Activated CD8-positive, alpha-beta memory T cell treated with anti-CD3 and anti-CD28 coated beads for 36 hours (primary cell): ENCODE measurements around the gene FHL2. TPM values are rescaled to one million over a fixed set of nuclear protein-coding genes. Genes with fewer than 3 reads are reported as not detected.

ENCODE experiments used
- CTCF ChIA-PET: fragments of 350-600 bp; sonication (Branson Sonifier 250); formaldehyde crosslinking; loops from one replicate; lab custom pipeline; 2021; ENCODE audit warnings: antibody characterized with exemption; lab: Charles Lee
- POLR2A ChIA-PET: fragments of 350-600 bp; sonication (Branson Sonifier 250); formaldehyde crosslinking; loops from one replicate; lab custom pipeline; 2021; ENCODE audit warnings: antibody characterized with exemption; lab: Charles Lee
- total RNA-seq, 2 experiments: library from RNA; stranded (reverse); gene quantifications; one replicate each; pipeline ENCODE4 v1.2.3, GENCODE V29; 2021

The FHL2 gene
- total RNA-seq, 2 experiments from 2014 or later, result 2.5 to 2.8 TPM

GRCh38 chr2:105369777-105370690, 28.8 kb downstream of the FHL2 start:
- CTCF ChIA-PET, result interaction anchor here (0.7 to 1.9 kb wide), 5 partner anchors 41 to 177 kb away, joined by 3 to 9 read pairs (median 4); no protein-coding TSS in a partner anchor
- POLR2A ChIA-PET, result no interaction called here

- CTCF ChIA-PET, result interaction anchor here (0.8 to 1.9 kb wide), 5 partner anchors 26 to 178 kb away, joined by 3 to 9 read pairs (median 4); no protein-coding TSS in a partner anchor
Observed at GRCh38 chr2:105368759-105369408, 30.0 kb downstream of the FHL2 start.

GRCh38 chr2:105365206-105365605, 33.6 kb downstream of the FHL2 start:
- ChIA-PET POLR2A (no interaction called here), CTCF (interaction anchor here (0.7 kb wide), 2 partner anchors 21 to 213 kb away, joined by 3 read pairs; no protein-coding TSS in a partner anchor)

More at GRCh38 chr2:105368759-105369408, 30.0 kb downstream of the FHL2 start:
- POLR2A ChIA-PET, result no interaction called here

DNA sequence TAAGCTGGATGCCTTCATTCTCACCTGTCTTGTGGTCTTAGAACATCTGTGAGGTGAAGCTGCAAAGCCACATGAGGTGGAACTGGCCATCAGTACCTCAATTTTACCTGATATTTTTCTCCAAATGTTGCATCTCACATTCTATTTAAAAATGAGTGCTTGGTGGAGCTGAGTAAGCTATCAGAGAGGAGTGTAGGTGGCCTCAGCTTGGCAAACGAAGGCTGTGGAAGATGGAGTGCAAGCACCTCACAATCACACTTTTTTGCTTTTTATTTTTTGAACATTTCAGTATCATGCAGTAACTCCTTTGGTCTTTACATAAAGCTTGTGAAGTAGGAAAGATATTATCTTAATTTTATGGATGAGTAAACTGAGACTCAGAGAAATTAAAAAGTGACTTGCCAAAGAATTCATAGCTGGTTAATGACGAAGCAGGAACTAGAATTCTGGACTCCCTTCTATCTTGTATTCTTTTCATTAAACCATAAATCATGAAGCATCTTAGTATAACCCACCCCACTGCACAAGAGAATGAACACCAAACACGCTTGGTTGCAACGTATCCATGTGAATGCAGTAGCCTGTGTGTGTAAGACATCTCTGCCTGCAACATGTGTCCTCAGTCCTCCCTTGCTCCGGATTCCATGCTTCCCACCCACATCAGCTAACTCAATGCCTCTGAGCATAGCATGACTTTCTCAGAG, 34.3 kb downstream of the FHL2 start:
- ChIA-PET POLR2A (no interaction called here), CTCF (interaction anchor here (0.7 kb wide), 1 partner anchor 20 kb away, joined by 3 read pairs; no protein-coding TSS in a partner anchor)

DNA sequence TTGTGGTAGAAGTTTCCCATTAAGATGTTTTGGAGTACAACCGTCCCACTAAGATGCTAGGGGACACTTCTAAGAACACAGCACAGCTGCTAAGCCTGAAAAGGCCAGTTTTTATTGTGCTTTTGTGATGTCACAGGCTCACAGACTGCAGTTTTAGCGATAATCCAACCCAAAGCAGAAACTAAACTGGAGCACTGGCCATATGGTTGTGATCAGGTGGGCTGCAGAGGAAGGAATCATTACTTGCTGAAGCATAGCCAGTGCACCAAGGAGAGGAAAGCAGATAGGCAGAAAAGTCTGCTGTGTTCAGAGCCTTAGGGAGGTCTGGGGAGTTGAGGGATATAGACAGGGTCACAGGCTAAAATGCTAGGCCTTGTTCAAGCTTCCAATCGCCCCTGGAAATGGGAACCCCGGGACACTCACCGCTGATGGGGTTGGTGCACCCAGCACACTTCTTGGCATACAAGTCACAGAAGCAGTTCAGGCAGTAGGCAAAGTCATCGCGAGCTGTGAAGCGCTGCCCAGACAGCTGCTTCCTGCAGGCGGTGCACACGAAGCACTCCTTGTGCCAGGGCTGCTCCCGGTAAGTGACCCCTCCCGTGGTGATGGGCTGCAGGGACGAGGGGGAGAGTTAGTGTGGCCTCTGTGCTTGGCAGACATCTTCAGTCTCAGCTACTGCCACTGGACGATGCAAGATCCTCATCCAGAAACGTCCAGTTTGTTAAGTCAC, 35.8 kb downstream of the FHL2 start:
- CTCF ChIA-PET, result no interaction called here
- POLR2A ChIA-PET, result no interaction called here

GRCh38 chr2:105361102-105361889, 37.6 kb downstream of the FHL2 start:
- ChIA-PET CTCF (interaction anchor here (0.6 kb wide), 1 partner anchor 65 kb away, joined by 3 read pairs; no protein-coding TSS in a partner anchor), POLR2A (no interaction called here)

DNA sequence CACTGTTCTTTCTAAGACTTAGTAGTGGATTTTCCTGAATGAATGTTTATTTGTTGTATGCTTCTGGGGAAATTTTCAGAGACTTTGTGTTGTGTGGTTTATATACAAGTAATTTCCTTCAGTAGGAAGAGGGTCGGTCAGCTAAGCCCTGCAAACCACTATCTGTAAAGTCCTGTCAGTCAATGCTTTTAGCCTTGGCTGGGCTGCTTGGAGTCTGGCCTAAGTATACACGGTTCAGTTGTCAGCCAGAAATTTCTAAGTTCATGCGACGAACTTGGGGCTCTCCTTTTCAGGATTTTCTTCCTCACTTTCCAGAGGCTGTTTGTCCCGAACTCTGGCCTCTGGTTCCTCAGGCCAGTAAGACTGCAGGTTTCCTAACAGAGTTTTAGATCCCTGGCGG, 40.3 kb downstream of the FHL2 start:
- ChIA-PET CTCF (interaction anchor here (0.5 kb wide), 1 partner anchor 120 kb away, joined by 4 read pairs; no protein-coding TSS in a partner anchor), POLR2A (no interaction called here)

GRCh38 chr2:105357122-105357521, 41.7 kb downstream of the FHL2 start:
- POLR2A ChIA-PET, result no interaction called here

DNA sequence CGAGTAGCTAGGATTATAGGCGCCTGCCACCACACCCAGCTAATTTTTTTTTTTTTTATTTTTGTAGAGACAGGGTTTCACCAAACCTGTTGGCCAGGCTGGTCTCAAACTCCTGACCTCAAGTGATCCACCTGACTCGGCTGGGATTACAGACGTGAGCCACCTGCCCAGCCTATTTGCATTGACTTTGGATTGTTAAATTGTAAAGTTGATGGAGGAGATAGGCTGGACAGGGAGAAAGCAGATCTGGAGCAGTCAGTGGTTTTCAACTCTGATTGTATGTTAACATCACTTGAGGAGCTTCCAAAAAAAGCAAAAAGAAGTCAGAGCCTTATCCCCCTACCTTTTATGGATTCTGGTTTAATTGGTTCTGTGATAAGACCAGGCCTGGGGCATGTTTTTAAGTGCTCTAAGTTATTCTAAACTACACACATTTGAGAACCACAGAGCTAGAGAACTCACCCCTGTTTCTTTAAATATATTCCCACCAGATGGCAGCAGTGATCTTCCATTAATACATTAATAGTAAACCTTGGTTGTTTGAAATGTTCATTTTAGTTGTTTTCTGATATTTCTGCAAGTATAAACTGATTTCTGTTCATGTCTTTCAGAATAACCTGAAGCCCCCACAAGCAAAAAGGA, 54.0 kb downstream of the FHL2 start:
- ChIA-PET CTCF (interaction anchor here (0.6 to 1.5 kb wide), 3 partner anchors 15 to 177 kb away, joined by 3 to 5 read pairs (median 3); no protein-coding TSS in a partner anchor), POLR2A (no interaction called here)

More at GRCh38 chr2:105357122-105357521, 41.7 kb downstream of the FHL2 start:
- CTCF ChIA-PET, result no interaction called here

DNA sequence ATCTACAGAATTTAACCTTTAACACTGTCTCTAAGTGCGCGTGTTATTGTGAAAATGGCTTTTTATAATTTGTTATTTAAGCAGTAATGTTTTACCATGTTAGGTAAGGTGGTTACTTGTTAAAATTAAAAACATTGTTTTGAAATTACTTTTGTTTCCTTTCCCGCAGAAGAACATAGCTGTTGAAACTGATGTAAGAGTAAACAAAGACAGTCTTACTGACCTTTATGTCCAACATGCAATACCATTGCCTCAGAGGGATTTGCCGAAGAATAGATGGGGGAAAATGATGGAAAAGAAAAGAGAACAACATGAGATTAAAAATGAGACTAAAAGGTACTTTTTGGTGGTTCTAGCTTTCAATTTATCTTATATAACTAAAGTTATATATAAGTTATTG, 59.4 kb downstream of the FHL2 start:
- ChIA-PET CTCF (interaction anchor here (1.0 kb wide), 1 partner anchor 9 kb away, joined by 4 read pairs; no protein-coding TSS in a partner anchor), POLR2A (no interaction called here)

DNA sequence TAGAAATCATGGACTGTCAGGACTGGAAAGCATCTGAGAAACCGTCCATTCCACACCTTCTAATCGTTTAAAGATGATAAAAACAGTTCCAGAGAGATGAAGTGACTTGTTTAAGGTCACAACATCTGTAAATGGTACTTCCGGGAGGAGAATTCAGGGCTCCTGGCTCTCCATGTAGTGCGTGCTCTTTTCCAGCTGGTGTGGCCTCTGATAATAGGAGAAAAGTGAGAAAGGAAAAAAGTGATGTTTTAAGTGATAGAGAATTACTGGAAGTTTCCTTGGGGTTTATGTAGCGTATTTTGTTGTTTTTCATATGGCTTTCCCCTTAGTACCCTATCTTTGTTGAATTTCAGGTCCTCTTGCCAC, 60.8 kb downstream of the FHL2 start:
- POLR2A ChIA-PET, result interaction anchor here (1.4 to 2.5 kb wide), 2 partner anchors 9 to 406 kb away, joined by 3 to 12 read pairs; partner anchors contain the start of gene TGFBRAP1
- CTCF ChIA-PET, result no interaction called here

DNA sequence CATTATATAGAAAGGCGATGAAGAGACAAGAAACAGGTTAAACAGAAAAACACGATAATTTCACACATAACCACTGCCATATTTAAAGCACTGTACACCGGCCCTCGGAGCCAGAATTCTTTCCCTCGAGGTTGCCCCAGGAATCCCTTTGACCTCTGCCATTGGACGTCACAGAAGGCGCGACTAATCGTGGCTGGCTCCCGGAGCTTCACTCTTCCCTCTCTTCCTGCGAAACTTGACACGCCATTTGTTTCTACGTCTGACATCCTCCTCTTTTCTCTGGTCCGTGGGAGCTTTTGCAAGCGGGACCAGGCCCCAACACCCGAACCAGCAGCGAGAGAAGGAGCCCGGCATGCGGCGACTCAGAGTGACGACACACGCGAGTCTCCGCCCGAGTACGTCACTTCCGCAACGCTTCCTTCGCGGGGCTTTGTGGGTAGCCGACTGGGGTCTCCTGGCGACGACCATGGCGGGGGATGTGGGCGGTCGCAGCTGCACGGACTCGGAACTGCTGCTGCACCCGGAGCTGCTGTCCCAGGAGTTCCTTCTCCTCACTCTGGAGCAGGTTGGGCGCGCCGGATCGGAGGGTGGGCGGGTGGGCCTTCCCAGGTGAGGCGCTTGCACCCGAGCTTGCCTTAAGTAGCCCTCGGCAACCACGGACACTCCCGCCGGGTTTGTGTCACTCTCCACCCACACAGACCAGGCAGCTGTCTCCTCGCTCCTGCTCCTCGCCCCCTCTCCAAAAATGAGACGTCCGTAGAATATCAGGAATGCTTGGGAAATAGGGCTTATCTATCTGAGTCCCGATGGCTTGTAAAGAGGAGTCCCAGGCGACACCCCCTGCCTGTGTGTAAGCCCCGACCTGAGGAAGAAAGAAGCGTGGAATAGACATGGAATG, 61.5 kb downstream of the FHL2 start, which contains the start of gene C2orf49:
TSS of gene C2orf49 (plus strand) at position 419 of the 898 bp plus-strand sequence. CDS start at position 467, 48 bp downstream.
- ChIA-PET POLR2A (interaction anchor here (0.5 to 2.5 kb wide), 3 partner anchors 8 to 407 kb away, joined by 3 to 12 read pairs (median 5); partner anchors contain the start of gene TGFBRAP1), CTCF (interaction anchor here (0.7 kb wide), 1 partner anchor 241 kb away, joined by 3 read pairs; no protein-coding TSS in a partner anchor)

GRCh38 chr2:105336786-105337121, 62.1 kb downstream of the FHL2 start:
- CTCF ChIA-PET, result no interaction called here

GRCh38 chr2:105335469-105335868, 63.4 kb downstream of the FHL2 start:
- ChIA-PET POLR2A (no interaction called here), CTCF (no interaction called here)

More at GRCh38 chr2:105336786-105337121, 62.1 kb downstream of the FHL2 start:
- POLR2A ChIA-PET, result interaction anchor here (0.5 to 2.5 kb wide), 3 partner anchors 8 to 407 kb away, joined by 3 to 12 read pairs (median 5); partner anchors contain the start of gene TGFBRAP1

DNA sequence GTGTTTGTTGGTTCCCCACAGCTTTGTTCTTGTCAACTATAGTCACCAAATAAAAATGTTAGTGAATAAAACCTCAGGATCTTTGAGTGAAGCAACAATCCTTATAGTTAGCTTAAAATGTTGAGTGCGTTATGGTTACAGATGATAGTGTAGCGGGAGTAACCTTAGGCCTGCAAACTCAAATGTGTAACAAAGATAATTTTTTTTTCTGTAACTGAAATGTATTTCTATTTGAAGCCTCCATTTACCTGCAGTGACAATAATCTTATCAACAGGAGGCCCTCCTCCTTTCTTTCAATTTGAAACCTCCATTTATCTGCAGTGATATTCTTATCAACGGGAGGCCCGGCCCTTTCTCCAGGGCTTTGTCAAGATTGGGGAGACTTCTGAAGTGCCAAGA, 64.6 kb downstream of the FHL2 start:
- ChIA-PET CTCF (no interaction called here), POLR2A (no interaction called here)
